Epithelial cell of proximal tubule (primary cell): Measurements from ENCODE around the gene RNFT2. TPM values are rescaled to one million over a fixed set of nuclear protein-coding genes. Genes with fewer than 3 reads are reported as not detected.

Experiments
- DNase-seq: peaks from one replicate; pipeline ENCODE4 v3.0.0-alpha.2; 2011; ENCODE audit warnings: low read depth
- H3K4me3 ChIP-seq: 2 replicates; pipeline ENCODE4 v1.5.1; 2011; ENCODE audit warnings: low read depth, mild to moderate bottlenecking, low read length
- CTCF ChIP-seq: conservative IDR thresholded peaks from 2 replicates; pipeline ENCODE4 v1.5.1; 2012; ENCODE audit warnings: low read depth, mild to moderate bottlenecking, low read length
- total RNA-seq: library from RNA; depleted of rRNA; stranded (reverse); fragments of >200 nt; gene quantifications from 2 replicates; pipeline ENCODE4 v1.2.3, GENCODE V29; 2015

The RNFT2 gene
- total RNA-seq, 1 donor from 2014 or later: 4.3 TPM

DNA sequence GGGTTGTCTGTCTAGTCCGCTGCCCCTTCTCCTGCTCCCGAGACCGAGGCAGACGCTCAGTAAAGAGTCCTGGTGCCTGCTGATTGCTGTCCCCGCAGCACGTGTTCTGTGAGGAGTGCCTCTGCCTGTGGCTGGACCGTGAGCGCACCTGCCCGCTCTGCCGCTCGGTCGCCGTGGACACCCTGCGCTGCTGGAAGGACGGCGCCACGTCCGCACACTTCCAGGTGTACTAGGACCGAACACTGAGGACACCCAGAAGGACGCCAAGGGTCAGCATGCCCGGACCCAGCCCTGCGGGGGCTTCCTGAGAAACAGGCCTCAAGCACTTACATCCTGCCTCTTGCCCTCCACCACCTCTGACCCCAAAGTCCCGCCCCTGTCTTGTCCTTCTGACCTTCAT, 111.1 kb downstream of the RNFT2 start:
- TF ChIP-seq CTCF: no peak
- no peak for DNase-seq
- no peak overlapping the region for H3K4me3 ChIP-seq

GRCh38 chr12:116852303-116852702, 114.2 kb downstream of the RNFT2 start:
- no peak for DNase-seq
- no peak for TF ChIP-seq CTCF
- no peak overlapping the region for H3K4me3 ChIP-seq

GRCh38 chr12:116853507-116853906, 115.4 kb downstream of the RNFT2 start:
- TF ChIP-seq CTCF: no peak
- DNase-seq: no peak
- H3K4me3 ChIP-seq: no peak overlapping the region

DNA sequence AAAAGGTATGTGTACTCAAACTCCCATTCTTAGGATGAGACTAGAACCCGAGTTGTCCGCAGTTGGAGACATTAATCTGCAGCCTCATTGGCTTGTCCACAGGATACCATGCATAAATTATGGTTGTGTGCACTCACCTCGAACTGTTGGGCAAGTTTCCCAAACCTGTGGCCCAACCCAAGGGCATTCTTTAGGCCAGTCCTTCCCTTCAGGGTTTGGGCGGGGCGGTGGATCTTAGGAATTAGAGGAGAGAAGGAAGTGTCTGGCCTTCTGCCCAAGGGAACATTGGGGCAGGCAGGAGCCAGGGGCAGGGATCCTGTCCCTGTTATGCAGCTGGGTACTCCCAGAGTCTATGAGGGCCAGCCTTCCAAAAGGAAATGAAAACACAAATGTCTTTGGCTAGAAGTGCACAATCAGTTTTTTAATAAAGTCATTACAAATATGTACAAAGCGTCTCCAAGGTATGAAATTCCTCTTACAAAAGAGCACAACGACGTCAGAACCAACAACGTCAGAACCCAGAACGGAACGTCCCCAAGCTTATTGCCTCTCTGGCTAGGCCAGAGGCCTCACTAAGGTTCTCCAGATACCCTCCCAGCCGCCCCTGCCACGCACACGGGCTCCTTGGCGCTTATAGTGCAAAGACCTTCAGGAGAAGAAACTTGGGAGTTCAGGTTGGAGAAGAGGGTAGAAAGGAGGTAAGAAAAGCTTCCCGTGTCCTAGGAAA, 117.8 kb downstream of the RNFT2 start:
- no peak overlapping the region for H3K4me3 ChIP-seq
- no peak for DNase-seq
- TF ChIP-seq CTCF: no peak

- no peak for TF ChIP-seq CTCF
- H3K4me3 ChIP-seq: no peak overlapping the region
- no peak for DNase-seq
These were observed 118.6 kb downstream of the RNFT2 start for GRCh38 chr12:116856729-116857128.

DNA sequence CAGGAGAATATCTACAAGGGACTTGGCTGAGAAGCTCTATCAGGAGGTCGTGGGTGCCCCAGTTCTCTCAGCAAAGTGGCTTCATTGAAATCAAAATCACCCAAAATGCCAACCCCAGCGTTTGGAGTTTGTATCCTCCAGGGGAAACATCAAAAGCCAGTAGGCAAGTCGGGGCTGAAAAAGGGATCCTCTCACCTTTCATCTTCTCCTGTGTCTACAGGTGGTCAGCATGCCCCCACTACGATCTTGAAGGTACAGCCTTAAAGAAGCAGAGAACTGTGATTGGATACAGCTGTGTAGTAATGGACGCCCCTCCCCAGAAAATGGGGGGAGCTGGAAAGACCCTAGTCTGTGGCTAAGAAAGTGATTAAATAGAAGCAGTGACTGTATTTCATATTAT, 121.0 kb downstream of the RNFT2 start:
- DNase-seq: no peak
- no peak for TF ChIP-seq CTCF
- H3K4me3 ChIP-seq: no peak overlapping the region

DNA sequence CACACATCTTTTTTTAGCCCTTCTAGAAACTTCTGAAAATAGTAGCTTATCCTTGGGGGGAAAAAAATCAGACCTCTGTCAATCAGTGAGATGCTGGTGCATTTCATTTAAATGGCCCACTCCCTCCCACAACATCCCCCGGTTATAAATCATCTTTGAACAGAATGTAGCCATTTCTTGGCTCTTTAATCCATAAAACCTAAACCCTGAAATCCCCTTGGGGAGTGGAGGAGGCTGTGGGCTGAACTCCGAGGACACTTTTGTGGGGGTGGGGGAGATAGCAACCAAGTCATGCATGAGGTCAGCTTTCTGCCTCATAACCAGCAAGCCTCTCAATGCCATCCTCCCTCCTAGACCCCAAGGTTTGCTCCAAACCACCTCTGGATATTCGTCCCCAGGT, 122.1 kb downstream of the RNFT2 start:
- no peak for TF ChIP-seq CTCF
- no peak for DNase-seq
- H3K4me3 ChIP-seq: peak overlapping the region; percentile 46
